Gastrocnemius medialis (tissue), 4 donors: ENCODE results near the gene KIFBP. TPM values are rescaled to one million over a fixed set of nuclear protein-coding genes. Genes with fewer than 3 reads are reported as not detected.

Experiments used
- ATAC-seq, 2 donors: fragments of 150-250 bp; one replicate each; pipeline ENCODE4 v1.9.1; 2016
- DNase-seq, 2 donors: peaks; one replicate each; pipeline ENCODE4 v3.0.0-alpha.2; 2019
- H3K27ac ChIP-seq, 4 donors: fragments of 200-600 bp; sonication (generic); 1 replicate in 1 of 4; 2 replicates in 3 of 4; pipeline ENCODE4 v1.5.1; 2016 to 2018; ENCODE audit warnings: mild to moderate bottlenecking in 2 of 4, moderate library complexity in 1 of 4
- H3K27me3 ChIP-seq, 3 donors: fragments of 200-600 bp; sonication (generic) in 2 of 3; 1 replicate in 1 of 3; 2 replicates in 2 of 3; pipeline versions ENCODE4 v1.5.1 to v1.6.0; 2016 to 2019; ENCODE audit warnings: mild to moderate bottlenecking in 1 of 3, moderate library complexity in 1 of 3
- H3K36me3 ChIP-seq, 2 donors: fragments of 200-600 bp; sonication (generic) in 1 of 2; one replicate each; pipeline ENCODE4 v1.5.1; 2017 to 2018
- H3K4me1 ChIP-seq, 2 donors: fragments of 200-600 bp; sonication (generic) in 1 of 2; one replicate each; pipeline ENCODE4 v1.5.1; 2016 to 2017; ENCODE audit warnings: mild to moderate bottlenecking in 2 of 2
- H3K4me3 ChIP-seq, 4 donors: fragments of 200-600 bp; sonication (generic) in 3 of 4; 1 replicate in 1 of 4; 2 replicates in 3 of 4; pipeline ENCODE4 v1.5.1; 2016 to 2019; ENCODE audit warnings: mild to moderate bottlenecking in 2 of 4
- H3K9me3 ChIP-seq, 3 donors: fragments of 200-600 bp; sonication (generic) in 2 of 3; 1 replicate in 1 of 3; 2 replicates in 2 of 3; pipeline ENCODE4 v1.5.1; 2016 to 2019
- CTCF ChIP-seq, 5 experiments: fragments of 450-650 bp in 3 of 5; fragments of 200-600 bp in 2 of 5; sonication (generic) in 2 of 5; IDR thresholded peaks in 4 of 5; conservative IDR thresholded peaks in 1 of 5; 1 replicate in 4 of 5; 2 replicates in 1 of 5; pipeline ENCODE4 v1.5.1; 2016 to 2019; ENCODE audit warnings: antibody characterized with exemption in 5 of 5, mild to moderate bottlenecking in 3 of 5, moderate library complexity in 3 of 5
- POLR2A ChIP-seq, 2 donors: fragments of 450-650 bp; IDR thresholded peaks; one replicate each; pipeline ENCODE4 v1.6.1; 2017; ENCODE audit warnings: antibody characterized with exemption in 2 of 2, mild to moderate bottlenecking in 2 of 2, moderate library complexity in 2 of 2
- in situ Hi-C, 4 donors: fragments of 200-750 bp; cut with MboI; loops; one replicate each; pipeline versions ENCODE4 v1.15.0 to v1.8.0; 2017; ENCODE audit warnings: low sequenced_read_pairs in 4 of 4
- intact Hi-C: fragments of 100-400 bp; cut with DNase I; formaldehyde crosslinking; loops from one replicate; pipeline ENCODE4 v1.15.1; 2023; ENCODE audit warnings: low total_unique reads
- total RNA-seq, 4 donors: library from RNA; depleted of rRNA; stranded (reverse); fragments of >200 nt; gene quantifications; one replicate each; pipeline versions ENCODE4 v1.1.0 to v1.2.3, GENCODE V29; 2016

The KIFBP gene
- total RNA-seq, 4 donors from 2014 or later = 24.0 to 41.3 (median 33.9) TPM

- DNase-seq (peak; percentile 39 to 50), ATAC-seq (peak; percentile 87 to 88)
- Histone ChIP-seq H3K4me3 (peak overlapping the region; percentile 0 to 27 (median 17)), H3K9me3 (no peaks in the 10 kb centered on the region), H3K27ac (peak overlapping the region; percentile 84 to 89 (median 87)), H3K27me3 (no peaks in the 10 kb centered on the region), H3K36me3 (no peaks in the 10 kb centered on the region), H3K4me1 (peaks cover 9 to 12% of the 10 kb centered on the region in 2 donors)
- in situ Hi-C loops = no loop called here
- intact Hi-C loops = no loop called here
- TF ChIP-seq POLR2A (IDR thresholded peaks at IDR 0.05) (peak; percentile 16 to 68), CTCF (IDR thresholded peaks at IDR 0.05 in 4 of 5, conservative IDR thresholded peaks at IDR 0.05 in 1 of 5) (no peak)
Measured at GRCh38 chr10:69061305-69062161, 72.9 kb downstream of the KIFBP start.

GRCh38 chr10:69062901-69063300 lies 74.3 kb downstream of the KIFBP start:
- Histone ChIP-seq H3K27ac (peak overlapping the region; percentile 84 to 89 (median 87)), H3K4me3 (no peak overlapping the region), H3K36me3 (no peaks in the 10 kb centered on the region), H3K4me1 (peaks cover 8 to 12% of the 10 kb centered on the region in 2 donors), H3K9me3 (no peaks in the 10 kb centered on the region), H3K27me3 (no peaks in the 10 kb centered on the region)
- intact Hi-C loops (no loop called here), in situ Hi-C loops (no loop called here)
- ATAC-seq = no peak
- no peak for DNase-seq
- TF ChIP-seq CTCF (IDR thresholded peaks at IDR 0.05 in 4 of 5, conservative IDR thresholded peaks at IDR 0.05 in 1 of 5) (no peak), POLR2A (IDR thresholded peaks at IDR 0.05) (no peak)

GRCh38 chr10:69064762-69065328 lies 76.2 kb downstream of the KIFBP start:
- Histone ChIP-seq H3K27ac (peak overlapping the region; percentile 51 to 61 (median 59)), H3K9me3 (no peaks in the 10 kb centered on the region), H3K4me3 (no peak overlapping the region), H3K4me1 (peaks cover 8 to 12% of the 10 kb centered on the region in 2 donors), H3K27me3 (no peaks in the 10 kb centered on the region), H3K36me3 (no peaks in the 10 kb centered on the region)
- no peak for TF ChIP-seq CTCF (IDR thresholded peaks at IDR 0.05 in 4 of 5, conservative IDR thresholded peaks at IDR 0.05 in 1 of 5)
- TF ChIP-seq POLR2A (IDR thresholded peaks at IDR 0.05) = no peak
- DNase-seq = no peak
- in situ Hi-C loops (no loop called here), intact Hi-C loops (no loop called here)
- no peak for ATAC-seq

- H3K27me3 ChIP-seq = no peaks in the 10 kb centered on the region
- no peaks in the 10 kb centered on the region for H3K36me3 ChIP-seq
- intact Hi-C loops = no loop called here
- TF ChIP-seq POLR2A (IDR thresholded peaks at IDR 0.05) (no peak), CTCF (IDR thresholded peaks at IDR 0.05 in 4 of 5, conservative IDR thresholded peaks at IDR 0.05 in 1 of 5) (no peak)
- DNase-seq (no peak), ATAC-seq (peak in 1 of 2 donors; percentile 14)
- peak overlapping the region; percentile 51 to 61 (median 59) for H3K27ac ChIP-seq
- H3K4me1 ChIP-seq = peaks cover 8 to 12% of the 10 kb centered on the region in 2 donors
- in situ Hi-C loops = no loop called here
- H3K9me3 ChIP-seq = no peaks in the 10 kb centered on the region
- H3K4me3 ChIP-seq = no peak overlapping the region
Measured at GRCh38 chr10:69065406-69066361, 77.1 kb downstream of the KIFBP start.

Other genes starting within 250 kb of the KIFBP start
- 1 to 10 TPM in 2 of 4 donors, under 1 TPM in 2; 0.10 to 1.5 (median 1.1) TPM for gene STOX1, start 161.3 kb upstream of the KIFBP start, total RNA-seq
- gene DDX50, start 87.5 kb upstream of the KIFBP start, total RNA-seq = 10 to 100 TPM; 17.2 to 25.9 (median 23.7) TPM
- gene DDX21, start 32.6 kb upstream of the KIFBP start, total RNA-seq = 10 to 100 TPM; 44.4 to 66.8 (median 53.7) TPM
- 10 to 100 TPM; 27.1 to 73.1 (median 37.8) TPM for gene SRGN, start 99.3 kb downstream of the KIFBP start, total RNA-seq
- gene VPS26A, start 135.4 kb downstream of the KIFBP start, total RNA-seq = 10 to 100 TPM; 21.0 to 31.1 (median 25.4) TPM
- 10 to 100 TPM; 29.7 to 38.8 (median 32.2) TPM for gene SUPV3L1, start 191.4 kb downstream of the KIFBP start, total RNA-seq
- gene HKDC1, start 231.5 kb downstream of the KIFBP start, total RNA-seq = under 1 TPM in 1 of 4 donors, not detected in 3; 0.18 TPM